ENCODE measurements around the gene HSCB.
A peak's percentile ranks its signal among the peaks of the same experiment; 100 is the strongest.
"Not testable (repeated sequence)": the region's sequence is repeated elsewhere in the genome, so short reads cannot be mapped to it uniquely, and the experiment has no call there.

The HSCB gene

GRCh38 chr22:28798810-28799605 lies 57.2 kb downstream of the HSCB start:
- peak; percentile 92 to 98 for DNase-seq (ENCODE audit: low read depth in 2 of 2)
- peak overlapping the region; percentile 70 to 88 for H3K4me3 ChIP-seq (replicated peaks in 1 of 2; ENCODE audit: low read depth in 2 of 2, low read length in 2 of 2)
- TF ChIP-seq CTCF (IDR thresholded peaks at IDR 0.05; ENCODE audit: low read depth, low read length), result no peak

GRCh38 chr22:28799606-28800307 lies 57.9 kb downstream of the HSCB start:
- no peak for TF ChIP-seq CTCF (IDR thresholded peaks at IDR 0.05; ENCODE audit: low read depth, low read length)
- peak; percentile 62 to 78 for DNase-seq (ENCODE audit: low read depth in 2 of 2)
- H3K4me3 ChIP-seq (replicated peaks in 1 of 2; ENCODE audit: low read depth in 2 of 2, low read length in 2 of 2), result peak overlapping the region; percentile 70 to 88

DNA sequence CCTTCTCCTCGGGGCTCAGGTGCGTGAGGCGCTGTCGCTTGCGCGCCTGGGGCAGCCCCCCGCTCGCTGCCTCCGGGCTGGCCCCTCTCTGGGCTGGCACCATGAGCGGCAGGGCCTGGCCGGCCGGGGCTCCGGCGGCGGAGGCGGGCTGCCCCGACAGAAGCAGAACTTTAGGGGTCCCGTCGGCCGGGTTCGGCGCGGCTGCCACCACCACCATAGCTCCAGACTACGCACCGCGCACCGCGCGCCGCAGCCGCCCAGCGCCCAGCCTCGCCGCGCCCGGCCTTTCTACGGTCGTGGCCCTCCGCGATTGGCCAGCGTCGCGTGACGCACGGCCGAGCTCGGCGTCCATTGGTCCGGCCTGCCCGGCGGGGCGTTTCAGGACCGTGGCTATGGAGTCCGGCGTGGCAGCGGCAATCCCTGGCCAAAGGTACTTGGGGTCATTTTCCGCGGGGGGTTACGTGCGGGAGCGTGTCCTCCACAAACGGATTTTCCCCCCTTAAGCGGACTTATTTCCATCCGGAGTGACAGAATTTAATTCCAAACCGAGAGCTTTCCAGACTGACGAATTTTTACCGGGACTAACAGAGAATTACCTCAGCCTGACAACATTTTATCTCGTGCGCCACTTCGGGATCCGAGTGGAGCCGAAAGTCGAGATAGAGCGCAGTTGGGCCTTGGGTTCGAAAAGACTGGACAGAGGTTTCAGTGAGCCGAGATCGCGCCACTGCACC lies 58.6 kb downstream of the HSCB start, which contains the start of gene XBP1:
XBP1 (minus strand) TSS at position 262 of the 734 bp plus-strand sequence.
- no peak for TF ChIP-seq CTCF (IDR thresholded peaks at IDR 0.05; ENCODE audit: low read depth, low read length)
- peak; percentile 93 to 96 for DNase-seq (ENCODE audit: low read depth in 2 of 2)
- H3K4me3 ChIP-seq (replicated peaks in 1 of 2; ENCODE audit: low read depth in 2 of 2, low read length in 2 of 2), result peak within 1 kb of the TSS; percentile 70 to 88

GRCh38 chr22:28801845-28802594 lies 60.2 kb downstream of the HSCB start:
- H3K4me3 ChIP-seq (replicated peaks in 1 of 2; ENCODE audit: low read depth in 2 of 2, low read length in 2 of 2), result no peak overlapping the region
- TF ChIP-seq CTCF (IDR thresholded peaks at IDR 0.05; ENCODE audit: low read depth, low read length), result no peak
- DNase-seq (ENCODE audit: low read depth in 2 of 2), result no peak

- no peak overlapping the region for H3K4me3 ChIP-seq (replicated peaks in 1 of 2; ENCODE audit: low read depth in 2 of 2, low read length in 2 of 2)
- no peak for DNase-seq (ENCODE audit: low read depth in 2 of 2)
- no peak for TF ChIP-seq CTCF (IDR thresholded peaks at IDR 0.05; ENCODE audit: low read depth, low read length)
Measured at GRCh38 chr22:28802595-28803123, 60.8 kb downstream of the HSCB start.

- DNase-seq (ENCODE audit: low read depth in 2 of 2); H3K4me3 ChIP-seq (replicated peaks in 1 of 2; ENCODE audit: low read depth in 2 of 2, low read length in 2 of 2): not testable (repeated sequence)
Measured at GRCh38 chr22:28805426-28805825, 63.6 kb downstream of the HSCB start.

Measured in cardiac fibroblast (primary cell).